HepG2 (cell line): ENCODE data around the gene EIF4H.

Source experiments
- ATF3 ChIP-seq: sonication (generic); formaldehyde crosslinking; IDR thresholded peaks from 2 replicates; pipeline ENCODE4 v1.4.0; 2020; ENCODE audit warnings: missing genetic modification reagents
- ATRX ChIP-seq: sonication (generic); formaldehyde crosslinking; IDR thresholded peaks from 2 replicates; pipeline ENCODE4 v1.4.0; 2020; ENCODE audit warnings: missing genetic modification reagents, borderline replicate concordance
- CTCF ChIP-seq: sonication (generic); formaldehyde crosslinking; IDR thresholded peaks from 2 replicates; pipeline ENCODE4 v1.5.0; 2020; ENCODE audit warnings: mild to moderate bottlenecking, missing genetic modification reagents, moderate library complexity
- ESRRA ChIP-seq: sonication (generic); formaldehyde crosslinking; IDR thresholded peaks from 2 replicates; pipeline ENCODE4 v1.5.1; 2020; ENCODE audit warnings: mild to moderate bottlenecking, low read depth, missing genetic modification reagents
- GATAD1 ChIP-seq: IDR thresholded peaks from 2 replicates; pipeline ENCODE4 v1.6.1; 2016; ENCODE audit warnings: missing genetic modification reagents, missing compliant biosample characterization
- KDM5A ChIP-seq: fragments of 200-600 bp; sonication (generic); IDR thresholded peaks from 2 replicates; pipeline ENCODE4 v1.7.0; 2018; ENCODE audit warnings: antibody characterized with exemption, mild to moderate bottlenecking, low read length, borderline replicate concordance
- KLF6 ChIP-seq: IDR thresholded peaks from 2 replicates; pipeline ENCODE4 v1.8.0; 2016; ENCODE audit warnings: missing biosample characterization, missing genetic modification reagents
- NR2F6 ChIP-seq, 2 experiments: IDR thresholded peaks; 2 replicates each; pipeline ENCODE4 v1.6.1; 2016; ENCODE audit warnings: antibody characterized with exemption in 1 of 2, mild to moderate bottlenecking in 1 of 2
- PCBP1 ChIP-seq: fragments of 200-400 bp; formaldehyde crosslinking; IDR thresholded peaks from 2 replicates; pipeline ENCODE4 v1.6.1; 2017; ENCODE audit warnings: mild to moderate bottlenecking, low read depth, low read length, borderline replicate concordance
- POLR2AphosphoS5 ChIP-seq: IDR thresholded peaks from 2 replicates; pipeline ENCODE4 v1.6.1; 2012; ENCODE audit warnings: low read depth, low read length
- TAF1 ChIP-seq: sonication (generic); formaldehyde crosslinking; IDR thresholded peaks from 2 replicates; pipeline ENCODE4 v1.4.0; 2020; ENCODE audit warnings: missing genetic modification reagents
- ZNF138 ChIP-seq: sonication (generic); formaldehyde crosslinking; IDR thresholded peaks from 2 replicates; pipeline ENCODE4 v1.5.0; 2020; ENCODE audit warnings: mild to moderate bottlenecking, low read depth, missing genetic modification reagents
- ZNF607 ChIP-seq: sonication (generic); formaldehyde crosslinking; IDR thresholded peaks from 2 replicates; pipeline ENCODE4 v1.5.1; 2020; ENCODE audit warnings: missing genetic modification reagents, mild to moderate bottlenecking, borderline replicate concordance

- TF ChIP-seq ESRRA (no peak), CTCF (CRISPR knock-in tag) (no peak), NR2F6 (IDR thresholded peaks at IDR 0.05) (no peak), NR2F6 (CRISPR knock-in tag; IDR thresholded peaks at IDR 0.05) (no peak), PCBP1 (no peak), ZNF607 (CRISPR knock-in tag) (no peak), ZNF138 (no peak), POLR2AphosphoS5 (no peak), KDM5A (no peak), ATRX (CRISPR knock-in tag) (no peak), TAF1 (no peak), ATF3 (CRISPR knock-in tag) (no peak), GATAD1 (no peak), KLF6 (no peak)
Observed at GRCh38 chr7:74179935-74180604, 5.9 kb downstream of the EIF4H start.
